Measurements from ENCODE around the gene ABCA9.

ABCA9 gene

GRCh38 chr17:69065113-69065512 is 4.4 kb upstream of the ABCA9 start:
- DNase-seq (ENCODE audit: low read depth), result no peak
- no peak for TF ChIP-seq CTCF (conservative IDR thresholded peaks at IDR 0.05; ENCODE audit: low read depth, low read length)
- no peak overlapping the region for H3K4me3 ChIP-seq (ENCODE audit: low read depth, low read length)

- H3K4me3 ChIP-seq (ENCODE audit: low read depth, low read length), result no peak overlapping the region
- no peak for DNase-seq (ENCODE audit: low read depth)
- TF ChIP-seq CTCF (conservative IDR thresholded peaks at IDR 0.05; ENCODE audit: low read depth, low read length), result no peak
These were observed 3.7 kb upstream of the ABCA9 start for GRCh38 chr17:69064476-69064875.

- H3K4me3 ChIP-seq (ENCODE audit: low read depth, low read length), result no peak overlapping the region
- no peak for TF ChIP-seq CTCF (conservative IDR thresholded peaks at IDR 0.05; ENCODE audit: low read depth, low read length)
- no peak for DNase-seq (ENCODE audit: low read depth)
These were observed 3.3 kb upstream of the ABCA9 start for GRCh38 chr17:69064001-69064400.

GRCh38 chr17:69062860-69063581 is 2.3 kb upstream of the ABCA9 start:
- H3K4me3 ChIP-seq (ENCODE audit: low read depth, low read length), result no peak overlapping the region
- TF ChIP-seq CTCF (conservative IDR thresholded peaks at IDR 0.05; ENCODE audit: low read depth, low read length), result no peak
- DNase-seq (ENCODE audit: low read depth), result peak; percentile 48

- H3K4me3 ChIP-seq (ENCODE audit: low read depth, low read length), result no peak overlapping the region
- no peak for TF ChIP-seq CTCF (conservative IDR thresholded peaks at IDR 0.05; ENCODE audit: low read depth, low read length)
- DNase-seq (ENCODE audit: low read depth), result no peak
These were observed 1.2 kb upstream of the ABCA9 start for GRCh38 chr17:69061721-69062556.

GRCh38 chr17:69059458-69060175 is 1.1 kb downstream of the ABCA9 start:
- TF ChIP-seq CTCF (conservative IDR thresholded peaks at IDR 0.05; ENCODE audit: low read depth, low read length), result no peak
- peak overlapping the region; percentile 40 for H3K4me3 ChIP-seq (ENCODE audit: low read depth, low read length)
- DNase-seq (ENCODE audit: low read depth), result peak; percentile 82
